A673 (cell line): ENCODE data around the gene SLC17A2. TPM values are rescaled to one million over a fixed set of nuclear protein-coding genes. Genes with fewer than 3 reads are reported as not detected.

Source experiments
- BruUV-seq: library from RNA; stranded (reverse); fragments of 400-500 nt; replicated peaks from 2 replicates; lab custom pipeline; 2021; lab: Mats Ljungman, UMichigan
- CTCF ChIA-PET: fragments of 300-600 bp; sonication (Branson Sonifier 250); formaldehyde crosslinking; loops from one replicate; lab custom pipeline; 2022; ENCODE audit warnings: antibody characterized with exemption; lab: Charles Lee
- POLR2A ChIA-PET: fragments of 300-600 bp; sonication (Branson Sonifier 250); formaldehyde crosslinking; loops from one replicate; lab custom pipeline; 2022; ENCODE audit warnings: antibody characterized with exemption; ENCODE audit not compliant: low non-redundant PET; lab: Charles Lee
- DNase-seq: peaks from one replicate; pipeline ENCODE4 v3.0.0-alpha.2; 2015; ENCODE audit warnings: low spot score
- H3K27ac ChIP-seq: fragments of 200-600 bp; sonication (generic); 2 replicates; pipeline ENCODE4 v1.5.1; 2016; ENCODE audit warnings: mixed run types, low read depth, mild to moderate bottlenecking, mixed read lengths, antibody characterized with exemption, low read length; ENCODE audit not compliant: poor library complexity, severe bottlenecking
- H3K27me3 ChIP-seq: fragments of 200-600 bp; sonication (generic); replicated peaks from 2 replicates; pipeline ENCODE4 v1.6.1; 2017; ENCODE audit warnings: mixed run types, low read depth, mild to moderate bottlenecking, mixed read lengths, antibody characterized with exemption, low read length; ENCODE audit not compliant: insufficient read depth, poor library complexity
- H3K36me3 ChIP-seq: fragments of 200-600 bp; sonication (generic); 2 replicates; pipeline ENCODE4 v1.6.1; 2016; ENCODE audit warnings: mixed run types, mild to moderate bottlenecking, mixed read lengths, antibody characterized with exemption, low read length; ENCODE audit not compliant: insufficient read depth, poor library complexity, severe bottlenecking
- H3K4me1 ChIP-seq: fragments of 200-600 bp; sonication (generic); 2 replicates; pipeline ENCODE4 v1.6.1; 2017; ENCODE audit warnings: mixed run types, mild to moderate bottlenecking, mixed read lengths, antibody characterized with exemption, low read length; ENCODE audit not compliant: insufficient read depth, poor library complexity, severe bottlenecking
- H3K4me3 ChIP-seq: fragments of 200-600 bp; sonication (generic); 2 replicates; pipeline ENCODE4 v1.5.1; 2016; ENCODE audit warnings: low read depth, mixed run types, mild to moderate bottlenecking, mixed read lengths, low read length; ENCODE audit not compliant: poor library complexity, severe bottlenecking
- H3K9me3 ChIP-seq: fragments of 200-600 bp; sonication (generic); 2 replicates; pipeline ENCODE4 v1.6.1; 2016; ENCODE audit warnings: mixed run types, low read depth, mild to moderate bottlenecking, mixed read lengths, antibody characterized with exemption, low read length; ENCODE audit not compliant: poor library complexity, severe bottlenecking
- EZH2 ChIP-seq: fragments of 200-600 bp; sonication (generic); IDR thresholded peaks from 2 replicates; pipeline ENCODE4 v1.6.1; 2017; ENCODE audit warnings: borderline replicate concordance, low read depth, mild to moderate bottlenecking, mixed read lengths, antibody characterized with exemption, low read length; ENCODE audit not compliant: poor library complexity, severe bottlenecking
- intact Hi-C: fragments of 100-400 bp; cut with micrococcal nuclease; formaldehyde crosslinking; loops from one replicate; pipeline ENCODE4 v1.10.0; 2022; ENCODE audit not compliant: unreplicated experiment
- total RNA-seq: library from RNA; stranded (reverse); gene quantifications from 2 replicates; pipeline ENCODE4 v1.2.3, GENCODE V29; 2021
- TF ChIP-seq, protein P1 (sequence below): fragments of 300-800, 200-600 bp; sonication (generic); conservative IDR thresholded peaks from 2 replicates; pipeline ENCODE4 v1.5.1; 2017; ENCODE audit warnings: low read depth, mild to moderate bottlenecking, antibody characterized with exemption, low read length, moderate library complexity, mixed read lengths

Gene SLC17A2
- total RNA-seq, 1 experiment from 2014 or later: not detected

DNA sequence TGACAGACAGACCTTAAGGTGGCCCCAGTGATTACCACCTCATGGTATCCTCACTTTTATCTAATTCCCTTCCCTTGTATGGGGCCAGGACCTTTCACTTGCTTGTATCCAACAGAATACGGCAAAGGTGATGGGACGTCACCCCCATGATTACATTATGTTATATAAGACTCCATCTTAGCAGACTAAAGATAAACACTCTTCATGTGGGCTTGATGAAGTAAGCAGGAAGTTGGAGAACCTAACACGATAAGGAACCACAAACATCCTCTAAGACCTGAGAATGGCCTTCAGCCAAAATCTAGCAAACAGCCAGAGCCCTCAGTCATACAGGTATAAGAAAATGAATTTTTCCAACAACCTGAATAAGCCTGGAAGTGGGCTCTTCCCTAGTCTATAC lies 64.5 kb downstream of the SLC17A2 start:
- H3K4me1 ChIP-seq: no peaks in the 10 kb centered on the region
- no peak for TF ChIP-seq EZH2
- TF ChIP-seq, protein P1, sequence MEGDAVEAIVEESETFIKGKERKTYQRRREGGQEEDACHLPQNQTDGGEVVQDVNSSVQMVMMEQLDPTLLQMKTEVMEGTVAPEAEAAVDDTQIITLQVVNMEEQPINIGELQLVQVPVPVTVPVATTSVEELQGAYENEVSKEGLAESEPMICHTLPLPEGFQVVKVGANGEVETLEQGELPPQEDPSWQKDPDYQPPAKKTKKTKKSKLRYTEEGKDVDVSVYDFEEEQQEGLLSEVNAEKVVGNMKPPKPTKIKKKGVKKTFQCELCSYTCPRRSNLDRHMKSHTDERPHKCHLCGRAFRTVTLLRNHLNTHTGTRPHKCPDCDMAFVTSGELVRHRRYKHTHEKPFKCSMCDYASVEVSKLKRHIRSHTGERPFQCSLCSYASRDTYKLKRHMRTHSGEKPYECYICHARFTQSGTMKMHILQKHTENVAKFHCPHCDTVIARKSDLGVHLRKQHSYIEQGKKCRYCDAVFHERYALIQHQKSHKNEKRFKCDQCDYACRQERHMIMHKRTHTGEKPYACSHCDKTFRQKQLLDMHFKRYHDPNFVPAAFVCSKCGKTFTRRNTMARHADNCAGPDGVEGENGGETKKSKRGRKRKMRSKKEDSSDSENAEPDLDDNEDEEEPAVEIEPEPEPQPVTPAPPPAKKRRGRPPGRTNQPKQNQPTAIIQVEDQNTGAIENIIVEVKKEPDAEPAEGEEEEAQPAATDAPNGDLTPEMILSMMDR: no peak
- no peak overlapping the region for H3K4me3 ChIP-seq
- ChIA-PET CTCF (no interaction called here), POLR2A (no interaction called here)
- no TSS peak for BruUV-seq
- DNase-seq: no peak
- intact Hi-C loops: no loop called here
- H3K36me3 ChIP-seq: no peaks in the 10 kb centered on the region
- H3K27me3 ChIP-seq: peaks cover 9% of the 10 kb centered on the region
- H3K9me3 ChIP-seq: no peaks in the 10 kb centered on the region
- H3K27ac ChIP-seq: no peak overlapping the region

DNA sequence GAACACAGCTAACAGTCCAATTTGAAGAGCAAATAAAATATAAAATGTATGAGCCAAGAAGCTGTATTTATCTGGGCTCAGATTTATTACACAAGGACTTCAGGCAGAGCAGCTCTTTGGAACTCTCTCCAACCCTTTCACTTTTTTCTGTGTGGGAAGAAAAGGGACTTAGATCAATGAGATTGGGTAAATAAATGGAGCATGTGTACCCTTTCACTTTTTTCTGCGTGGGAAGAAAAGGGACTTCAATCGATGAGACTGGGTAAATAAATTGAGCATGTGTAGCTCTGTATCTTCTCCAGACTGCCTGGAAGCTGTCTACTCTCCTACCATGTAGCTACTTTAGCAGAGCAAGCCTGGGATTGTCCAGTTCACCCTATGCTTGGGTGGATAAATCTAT lies 67.1 kb downstream of the SLC17A2 start:
- CTCF ChIA-PET: no interaction called here
- no TSS peak for BruUV-seq
- no peak for DNase-seq
- no peak overlapping the region for H3K4me3 ChIP-seq
- intact Hi-C loops: no loop called here
- peaks cover 13% of the 10 kb centered on the region for H3K27me3 ChIP-seq
- no peaks in the 10 kb centered on the region for H3K36me3 ChIP-seq
- no peaks in the 10 kb centered on the region for H3K9me3 ChIP-seq
- POLR2A ChIA-PET: no interaction called here
- no peak overlapping the region for H3K27ac ChIP-seq
- no peaks in the 10 kb centered on the region for H3K4me1 ChIP-seq
- TF ChIP-seq, protein P1: no peak
- TF ChIP-seq EZH2: no peak

Other genes with a start within 250 kb of the SLC17A2 start
- gene SLC17A4, start 175.9 kb downstream of the SLC17A2 start, total RNA-seq: not detected in 2 replicates
- gene SLC17A1, start 98.6 kb downstream of the SLC17A2 start, total RNA-seq: not detected in 2 replicates
- gene SLC17A3, start 56.4 kb downstream of the SLC17A2 start, total RNA-seq: not detected in 2 replicates
- 8.9 and 9.7 TPM in 2 replicates for gene TRIM38, start 32.1 kb upstream of the SLC17A2 start, total RNA-seq
- gene HFE, start 156.7 kb upstream of the SLC17A2 start, total RNA-seq: 7.8 and 11.5 TPM in 2 replicates